HL-60 (cell line): ENCODE measurements around the gene EEPD1.

Source experiments
- DNase-seq, 2 experiments: peaks; one replicate each; pipeline ENCODE4 v3.0.0-alpha.2; 2010 to 2020; ENCODE audit warnings: low read depth in 1 of 2, low spot score in 1 of 2
- H3K27ac ChIP-seq: fragments of 250-450 bp; sonication (Bioruptor Pico); replicated peaks from 2 replicates; pipeline ENCODE4 v1.5.1; 2020; ENCODE audit warnings: mild to moderate bottlenecking, moderate library complexity
- H3K27me3 ChIP-seq: fragments of 250-450 bp; sonication (Bioruptor Pico); 2 replicates; pipeline ENCODE4 v1.5.1; 2021; ENCODE audit warnings: mild to moderate bottlenecking, moderate library complexity; ENCODE audit not compliant: insufficient read depth, poor library complexity, severe bottlenecking
- H3K4me3 ChIP-seq: replicated peaks from 2 replicates; pipeline ENCODE4 v1.5.1; 2011; ENCODE audit warnings: mild to moderate bottlenecking, control low read depth, low read length; ENCODE audit not compliant: insufficient read depth
- CTCF ChIP-seq: IDR thresholded peaks from one replicate; pipeline ENCODE4 v1.5.1; 2011; ENCODE audit warnings: low read length, control low read depth, inconsistent platforms; ENCODE audit not compliant: insufficient read depth
- GABPA ChIP-seq: IDR thresholded peaks from 2 replicates; pipeline ENCODE4 v1.6.1; 2012; ENCODE audit warnings: low read depth
- POLR2AphosphoS5 ChIP-seq: IDR thresholded peaks from 2 replicates; pipeline ENCODE4 v1.6.1; 2012; ENCODE audit warnings: low read depth
- SPI1 ChIP-seq: IDR thresholded peaks from 2 replicates; pipeline ENCODE4 v1.6.1; 2012; ENCODE audit warnings: low read depth, mild to moderate bottlenecking, borderline replicate concordance
- TF ChIP-seq, protein P1 (sequence below): IDR thresholded peaks from 2 replicates; pipeline ENCODE4 v1.6.1; 2012; ENCODE audit warnings: low read depth; ENCODE audit not compliant: insufficient replicate concordance

EEPD1 gene

DNA sequence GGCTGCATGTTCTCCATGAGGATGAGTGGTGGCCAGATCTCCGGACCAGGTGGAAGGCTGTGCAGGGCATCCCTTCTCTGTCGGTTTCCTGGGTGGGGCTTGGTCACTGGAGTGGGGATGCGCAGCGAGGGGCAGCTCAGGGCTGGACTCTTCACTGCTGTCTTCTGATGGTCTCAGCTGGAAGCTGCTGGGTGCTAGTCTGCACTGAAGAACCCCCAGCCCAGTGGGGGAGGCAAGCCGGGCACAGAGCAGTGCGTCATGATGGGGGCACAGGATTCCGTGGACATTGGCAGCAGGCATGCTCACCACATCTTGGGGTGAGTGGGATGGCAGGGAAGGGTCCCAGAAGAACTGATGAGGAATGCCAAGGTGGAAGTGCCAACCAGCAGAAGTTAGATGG, 39.8 kb downstream of the EEPD1 start:
- TF ChIP-seq, protein P1, sequence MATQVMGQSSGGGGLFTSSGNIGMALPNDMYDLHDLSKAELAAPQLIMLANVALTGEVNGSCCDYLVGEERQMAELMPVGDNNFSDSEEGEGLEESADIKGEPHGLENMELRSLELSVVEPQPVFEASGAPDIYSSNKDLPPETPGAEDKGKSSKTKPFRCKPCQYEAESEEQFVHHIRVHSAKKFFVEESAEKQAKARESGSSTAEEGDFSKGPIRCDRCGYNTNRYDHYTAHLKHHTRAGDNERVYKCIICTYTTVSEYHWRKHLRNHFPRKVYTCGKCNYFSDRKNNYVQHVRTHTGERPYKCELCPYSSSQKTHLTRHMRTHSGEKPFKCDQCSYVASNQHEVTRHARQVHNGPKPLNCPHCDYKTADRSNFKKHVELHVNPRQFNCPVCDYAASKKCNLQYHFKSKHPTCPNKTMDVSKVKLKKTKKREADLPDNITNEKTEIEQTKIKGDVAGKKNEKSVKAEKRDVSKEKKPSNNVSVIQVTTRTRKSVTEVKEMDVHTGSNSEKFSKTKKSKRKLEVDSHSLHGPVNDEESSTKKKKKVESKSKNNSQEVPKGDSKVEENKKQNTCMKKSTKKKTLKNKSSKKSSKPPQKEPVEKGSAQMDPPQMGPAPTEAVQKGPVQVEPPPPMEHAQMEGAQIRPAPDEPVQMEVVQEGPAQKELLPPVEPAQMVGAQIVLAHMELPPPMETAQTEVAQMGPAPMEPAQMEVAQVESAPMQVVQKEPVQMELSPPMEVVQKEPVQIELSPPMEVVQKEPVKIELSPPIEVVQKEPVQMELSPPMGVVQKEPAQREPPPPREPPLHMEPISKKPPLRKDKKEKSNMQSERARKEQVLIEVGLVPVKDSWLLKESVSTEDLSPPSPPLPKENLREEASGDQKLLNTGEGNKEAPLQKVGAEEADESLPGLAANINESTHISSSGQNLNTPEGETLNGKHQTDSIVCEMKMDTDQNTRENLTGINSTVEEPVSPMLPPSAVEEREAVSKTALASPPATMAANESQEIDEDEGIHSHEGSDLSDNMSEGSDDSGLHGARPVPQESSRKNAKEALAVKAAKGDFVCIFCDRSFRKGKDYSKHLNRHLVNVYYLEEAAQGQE: no peak
- TF ChIP-seq CTCF (no peak), GABPA (no peak), POLR2AphosphoS5 (no peak), SPI1 (no peak)
- H3K27me3 ChIP-seq: no peaks in the 10 kb centered on the region
- H3K4me3 ChIP-seq: no peak overlapping the region
- DNase-seq: no peak
- H3K27ac ChIP-seq: peak overlapping the region; percentile 82

DNA sequence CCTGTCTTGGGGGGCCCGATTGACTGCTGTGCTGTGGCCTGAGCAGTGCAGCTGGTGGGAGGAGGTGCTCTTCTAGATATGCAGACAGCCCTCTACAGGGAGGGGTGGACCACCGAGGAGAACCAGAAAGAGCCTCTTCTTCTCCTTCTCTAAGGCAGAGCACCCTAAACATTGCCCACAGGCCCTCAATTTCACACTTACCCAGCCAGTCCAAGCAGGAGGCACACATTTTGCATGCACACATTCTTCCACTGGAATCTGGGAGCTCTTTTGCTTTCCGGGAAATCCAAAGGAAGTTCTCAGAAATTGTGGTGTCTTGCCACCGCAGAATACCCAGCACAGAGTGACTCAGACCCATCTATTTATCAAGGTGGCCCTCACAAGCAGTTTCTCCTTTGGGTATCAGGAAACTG, 45.8 kb downstream of the EEPD1 start:
- TF ChIP-seq POLR2AphosphoS5 (no peak), GABPA (no peak), CTCF (no peak), SPI1 (no peak)
- TF ChIP-seq, protein P1: no peak
- no peak overlapping the region for H3K4me3 ChIP-seq
- DNase-seq: no peak
- no peaks in the 10 kb centered on the region for H3K27me3 ChIP-seq
- no peak overlapping the region for H3K27ac ChIP-seq

DNA sequence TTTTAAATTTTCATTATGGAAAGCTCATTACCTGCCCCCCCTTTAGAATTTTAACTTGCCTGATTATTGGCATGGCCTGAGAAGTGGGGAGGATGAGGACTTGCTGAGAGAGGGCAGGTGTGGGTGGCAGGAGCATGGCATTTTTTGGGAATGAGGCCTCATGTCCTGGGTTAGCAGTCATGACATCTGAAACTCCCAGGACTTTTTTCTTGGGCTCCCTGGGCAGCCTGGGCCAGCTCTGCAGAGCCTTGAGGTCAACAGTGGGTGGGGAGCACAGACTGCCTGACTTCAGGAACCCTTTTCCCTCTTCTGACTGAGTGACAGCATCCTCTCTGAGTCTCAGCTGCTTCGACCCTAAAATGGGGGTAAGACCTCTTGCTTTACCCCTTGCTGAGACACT, 46.3 kb downstream of the EEPD1 start:
- no peak for DNase-seq
- no peak overlapping the region for H3K4me3 ChIP-seq
- H3K27ac ChIP-seq: no peak overlapping the region
- no peaks in the 10 kb centered on the region for H3K27me3 ChIP-seq
- no peak for TF ChIP-seq CTCF
- TF ChIP-seq, protein P1: no peak
- no peak for TF ChIP-seq SPI1
- TF ChIP-seq GABPA: no peak
- no peak for TF ChIP-seq POLR2AphosphoS5
